ENCODE data around the gene CISH.

The CISH gene

DNA sequence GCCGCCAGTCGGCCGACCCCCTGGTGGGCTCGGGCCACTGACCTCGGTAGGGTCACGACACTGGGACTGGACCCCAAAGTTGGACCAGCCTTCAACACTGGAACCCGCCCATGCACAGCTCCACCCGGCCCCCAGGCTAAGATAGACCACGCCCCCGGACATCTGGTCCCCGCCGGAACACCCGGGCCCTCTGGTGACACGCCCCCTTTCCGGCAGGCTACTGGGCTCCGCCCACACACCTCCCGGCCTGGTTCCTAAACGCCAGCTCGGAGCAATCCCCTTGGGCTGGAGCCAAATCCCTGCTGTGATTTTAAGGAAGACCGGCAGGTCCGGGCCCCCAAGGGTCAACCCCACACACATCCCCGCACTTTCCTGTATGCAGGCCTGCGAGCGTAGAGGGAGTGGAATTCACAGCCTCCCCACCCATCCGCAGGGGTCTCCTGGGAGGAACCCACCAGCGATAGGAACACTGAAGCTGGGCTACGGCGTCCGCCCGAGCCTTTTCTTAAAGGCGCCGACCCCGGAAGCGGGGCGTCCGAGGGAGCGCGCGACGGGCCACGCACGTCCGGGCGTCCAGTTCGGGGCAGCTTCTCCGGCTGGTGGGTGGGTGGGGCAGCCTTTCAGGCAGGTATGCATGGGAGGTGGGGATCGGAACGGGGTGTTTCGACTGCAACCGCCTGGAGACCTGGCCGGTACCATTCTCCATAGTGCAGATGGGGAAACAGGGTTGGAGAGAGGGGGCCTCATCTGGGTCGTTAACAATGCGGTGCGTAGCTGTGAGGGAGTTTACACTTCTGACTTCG is 42.4 kb downstream of the CISH start, which contains the start of gene HEMK1:
HEMK1 (plus strand) TSS at position 576 of the 803 bp plus-strand sequence. CDS start 1,583 bp downstream, outside the sequence.
- peak; percentile 91 for DNase-seq

GRCh38 chr3:50567386-50568167 is 44.0 kb downstream of the CISH start, which contains the start of gene C3orf18:
Gene C3orf18 (minus strand): TSS chr3:50567747. CDS start chr3:50565699, 2,048 bp downstream.
- DNase-seq: peak; percentile 83

DNA sequence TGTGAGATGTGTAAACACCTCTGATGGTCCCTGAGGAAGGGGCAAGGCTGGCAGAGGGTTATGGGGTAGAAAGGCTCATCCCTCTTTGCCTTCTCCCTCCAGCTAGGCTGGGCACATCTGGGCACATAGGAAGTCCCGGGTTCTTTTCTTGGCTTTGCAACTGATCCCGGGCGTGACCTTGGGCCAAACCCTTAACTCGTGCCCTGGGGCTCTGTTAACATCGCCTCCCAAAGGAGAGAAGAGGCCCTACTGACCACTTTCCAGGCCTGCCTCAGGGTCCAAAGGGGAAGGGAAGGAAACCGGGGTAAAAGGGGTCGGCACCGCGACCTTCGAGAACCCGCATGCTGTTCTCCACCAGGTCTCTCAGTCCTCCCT is 44.6 kb downstream of the CISH start:
- DNase-seq: no peak

DNA sequence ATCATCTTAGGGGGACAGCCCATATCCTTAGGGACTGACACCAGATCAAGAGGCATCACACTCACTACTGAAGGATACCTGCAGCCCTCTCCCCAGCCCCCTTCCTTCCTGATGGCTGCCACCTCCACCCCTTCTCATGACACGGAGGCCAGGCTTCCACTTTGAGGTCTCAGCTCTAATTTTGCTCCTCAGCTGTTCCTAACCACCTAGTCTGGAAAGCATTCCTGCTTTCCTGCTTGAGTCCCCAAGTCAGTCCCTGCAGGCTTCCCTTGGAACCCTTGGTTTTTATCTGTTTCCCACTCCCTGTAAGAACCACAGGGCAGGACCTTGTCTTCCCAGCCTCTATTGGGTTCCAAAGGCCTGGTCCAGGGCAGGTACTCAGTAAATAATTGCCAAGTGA is 47.3 kb downstream of the CISH start:
- DNase-seq: no peak

DNA sequence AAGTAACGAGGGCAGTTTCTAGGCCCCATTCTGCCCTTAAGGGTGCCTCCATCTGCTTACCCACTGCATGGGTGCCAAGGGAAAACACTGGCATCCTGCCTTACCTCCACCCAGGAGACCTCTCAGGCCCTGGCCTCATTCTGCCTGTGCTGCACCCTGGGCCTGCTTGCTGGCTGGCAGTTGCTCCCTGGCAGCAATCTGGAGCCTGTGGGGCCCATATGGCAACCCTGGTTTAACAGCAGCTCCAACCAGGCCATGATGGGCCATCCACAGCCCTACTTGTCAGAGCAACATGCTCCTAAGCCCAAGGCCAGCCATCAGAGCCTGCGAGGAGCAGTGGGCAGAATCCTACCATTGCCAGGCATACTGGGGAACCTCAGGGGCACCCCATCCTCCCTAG is 47.7 kb downstream of the CISH start:
- DNase-seq: no peak

DNA sequence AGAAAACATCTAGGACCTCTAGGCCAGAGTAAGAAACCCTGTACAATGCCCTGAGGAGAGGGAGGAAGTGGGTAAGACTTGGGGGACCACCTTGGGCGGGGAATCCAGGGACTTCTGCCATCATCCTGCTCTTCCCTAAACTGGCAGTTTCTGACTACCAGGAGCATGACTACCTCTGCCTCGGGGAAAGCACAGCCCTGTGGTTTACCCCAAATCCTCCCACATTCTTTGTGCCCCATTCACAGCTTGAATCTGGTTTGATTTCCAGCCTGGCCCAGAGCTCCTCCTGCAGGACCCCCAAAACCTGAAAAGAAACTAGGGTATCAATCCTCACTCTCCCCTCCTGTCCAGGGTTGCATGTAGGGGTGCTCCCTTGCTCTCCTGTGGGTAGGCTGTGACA is 48.7 kb downstream of the CISH start:
- peak; percentile 34 for DNase-seq

DNA sequence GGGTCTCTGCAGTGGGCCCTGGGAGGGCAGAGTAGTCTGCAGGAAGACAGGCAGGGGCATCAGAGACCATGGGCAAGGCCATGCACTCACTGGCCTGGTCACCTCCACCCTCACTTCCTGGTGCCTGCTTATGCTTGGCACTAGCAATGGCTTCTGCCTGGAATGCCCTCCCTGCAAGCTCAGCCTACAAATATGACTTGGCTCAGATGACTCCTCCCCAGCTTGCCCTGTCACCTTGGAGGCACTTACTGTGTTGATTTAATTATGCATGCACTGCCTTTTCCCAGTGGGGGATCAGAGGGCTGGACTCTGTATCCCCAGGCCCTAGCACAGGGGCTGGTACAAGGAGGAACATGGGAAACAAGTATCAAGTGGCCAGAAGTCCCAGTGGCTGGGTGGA is 51.9 kb downstream of the CISH start:
- no peak for DNase-seq

DNA sequence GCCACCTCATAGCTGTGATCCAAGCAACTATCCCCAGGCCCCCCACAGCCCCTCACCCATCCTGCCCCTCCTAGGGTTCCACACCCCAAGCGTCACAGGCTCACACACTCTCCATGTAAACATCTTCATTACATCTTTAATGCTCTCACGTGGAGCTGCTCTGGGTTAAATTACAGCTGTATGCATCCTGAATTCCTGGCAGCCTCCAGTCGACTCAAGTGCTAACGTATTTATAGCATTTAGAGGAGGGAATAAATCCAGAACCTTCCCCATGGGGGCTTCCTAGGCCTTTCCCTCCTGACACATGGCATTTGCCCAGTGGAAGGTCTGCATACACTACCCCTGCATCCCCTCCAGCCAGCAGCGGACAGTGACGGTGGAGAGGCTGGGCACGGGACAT is 53.7 kb downstream of the CISH start:
- no peak for DNase-seq

- no peak for DNase-seq
These were observed 54.5 kb downstream of the CISH start for GRCh38 chr3:50557106-50557505.

Data from MV-4-11 (cell line).